Osteoblast (primary cell): Measurements from ENCODE around the gene SPATC1L. TPM values are rescaled to one million over a fixed set of nuclear protein-coding genes. Genes with fewer than 3 reads are reported as not detected.

ENCODE experiments used
- DNase-seq: peaks from one replicate; pipeline ENCODE4 v3.0.0; 2011; ENCODE audit warnings: low spot score, mixed read lengths; ENCODE audit not compliant: insufficient read length; ENCODE audit errors: missing footprints
- H2AFZ ChIP-seq: 2 replicates; pipeline ENCODE4 v1.6.0; 2011; ENCODE audit warnings: mild to moderate bottlenecking, low read length
- H3K27ac ChIP-seq: 2 replicates; pipeline ENCODE4 v1.5.1; 2011; ENCODE audit warnings: mild to moderate bottlenecking, low read depth, low read length, moderate library complexity
- H3K27me3 ChIP-seq: 2 replicates; pipeline ENCODE4 v1.6.0; 2012; ENCODE audit warnings: mild to moderate bottlenecking, control low read depth, inconsistent platforms, low read length, moderate library complexity; ENCODE audit not compliant: insufficient read depth
- H3K36me3 ChIP-seq: 2 replicates; pipeline ENCODE4 v1.5.1; 2011; ENCODE audit warnings: mild to moderate bottlenecking, low read length, control low read depth, moderate library complexity; ENCODE audit not compliant: insufficient read depth
- H3K4me1 ChIP-seq: 2 replicates; pipeline ENCODE4 v1.5.1; 2011; ENCODE audit warnings: mild to moderate bottlenecking, low read length, control low read depth, moderate library complexity; ENCODE audit not compliant: insufficient read depth
- H3K4me2 ChIP-seq: 2 replicates; pipeline ENCODE4 v1.6.0; 2011; ENCODE audit warnings: mild to moderate bottlenecking, low read length; ENCODE audit not compliant: insufficient read depth
- H3K4me3 ChIP-seq: fragments of 200-600 bp; sonication (generic); 3 replicates; pipeline ENCODE4 v1.5.1; 2012; ENCODE audit warnings: mild to moderate bottlenecking, low read length, inconsistent platforms; ENCODE audit not compliant: insufficient read depth
- H3K79me2 ChIP-seq: 2 replicates; pipeline ENCODE4 v1.6.0; 2012; ENCODE audit warnings: mild to moderate bottlenecking, low read length, control low read depth, inconsistent platforms; ENCODE audit not compliant: insufficient read depth
- H3K9me3 ChIP-seq: 2 replicates; pipeline ENCODE4 v1.5.1; 2011; ENCODE audit warnings: low read depth, low read length, control low read depth
- H4K20me1 ChIP-seq: 2 replicates; pipeline ENCODE4 v1.6.0; 2012; ENCODE audit warnings: mild to moderate bottlenecking, low read length, control low read depth; ENCODE audit not compliant: insufficient read depth
- total RNA-seq: library from RNA; depleted of rRNA; stranded (reverse); fragments of >200 nt; gene quantifications from 2 replicates; pipeline ENCODE4 v1.2.3, GENCODE V29; 2012
- TF ChIP-seq, protein P1 (sequence below): IDR thresholded peaks from 2 replicates; pipeline ENCODE4 v1.5.1; 2011; ENCODE audit warnings: mild to moderate bottlenecking, low read depth, low read length, moderate library complexity; ENCODE audit errors: extremely low read depth

The SPATC1L gene
- total RNA-seq, 1 donor: 6.9 TPM

DNA sequence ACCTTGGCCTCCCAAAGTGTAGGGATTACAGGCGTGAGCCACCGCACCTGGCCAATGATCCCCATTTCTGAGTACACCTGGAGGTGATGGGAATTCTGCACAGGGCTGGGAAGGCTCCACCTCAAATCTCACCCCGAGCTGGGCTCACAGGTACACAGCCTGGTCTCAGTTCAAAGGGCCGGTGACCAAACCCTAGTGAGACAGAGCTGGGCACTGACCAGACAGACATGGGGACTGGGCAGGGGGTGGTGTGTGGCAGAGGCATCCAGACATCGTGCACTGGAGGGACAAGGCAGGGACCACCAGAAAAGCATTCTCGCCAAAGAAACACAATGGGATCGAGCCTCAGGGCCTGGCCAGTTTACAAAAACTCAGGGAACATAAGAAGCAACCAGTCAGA, 27.1 kb upstream of the SPATC1L start:
- Histone ChIP-seq H3K9me3 (no peaks in the 10 kb centered on the region), H3K27ac (no peak overlapping the region), H3K27me3 (no peaks in the 10 kb centered on the region), H3K79me2 (no peaks in the 10 kb centered on the region), H4K20me1 (no peaks in the 10 kb centered on the region), H3K4me3 (no peak overlapping the region), H2AFZ (no peak overlapping the region), H3K36me3 (no peaks in the 10 kb centered on the region), H3K4me1 (no peaks in the 10 kb centered on the region), H3K4me2 (no peak overlapping the region)
- DNase-seq: no peak
- TF ChIP-seq, protein P1, sequence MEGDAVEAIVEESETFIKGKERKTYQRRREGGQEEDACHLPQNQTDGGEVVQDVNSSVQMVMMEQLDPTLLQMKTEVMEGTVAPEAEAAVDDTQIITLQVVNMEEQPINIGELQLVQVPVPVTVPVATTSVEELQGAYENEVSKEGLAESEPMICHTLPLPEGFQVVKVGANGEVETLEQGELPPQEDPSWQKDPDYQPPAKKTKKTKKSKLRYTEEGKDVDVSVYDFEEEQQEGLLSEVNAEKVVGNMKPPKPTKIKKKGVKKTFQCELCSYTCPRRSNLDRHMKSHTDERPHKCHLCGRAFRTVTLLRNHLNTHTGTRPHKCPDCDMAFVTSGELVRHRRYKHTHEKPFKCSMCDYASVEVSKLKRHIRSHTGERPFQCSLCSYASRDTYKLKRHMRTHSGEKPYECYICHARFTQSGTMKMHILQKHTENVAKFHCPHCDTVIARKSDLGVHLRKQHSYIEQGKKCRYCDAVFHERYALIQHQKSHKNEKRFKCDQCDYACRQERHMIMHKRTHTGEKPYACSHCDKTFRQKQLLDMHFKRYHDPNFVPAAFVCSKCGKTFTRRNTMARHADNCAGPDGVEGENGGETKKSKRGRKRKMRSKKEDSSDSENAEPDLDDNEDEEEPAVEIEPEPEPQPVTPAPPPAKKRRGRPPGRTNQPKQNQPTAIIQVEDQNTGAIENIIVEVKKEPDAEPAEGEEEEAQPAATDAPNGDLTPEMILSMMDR: no peak

DNA sequence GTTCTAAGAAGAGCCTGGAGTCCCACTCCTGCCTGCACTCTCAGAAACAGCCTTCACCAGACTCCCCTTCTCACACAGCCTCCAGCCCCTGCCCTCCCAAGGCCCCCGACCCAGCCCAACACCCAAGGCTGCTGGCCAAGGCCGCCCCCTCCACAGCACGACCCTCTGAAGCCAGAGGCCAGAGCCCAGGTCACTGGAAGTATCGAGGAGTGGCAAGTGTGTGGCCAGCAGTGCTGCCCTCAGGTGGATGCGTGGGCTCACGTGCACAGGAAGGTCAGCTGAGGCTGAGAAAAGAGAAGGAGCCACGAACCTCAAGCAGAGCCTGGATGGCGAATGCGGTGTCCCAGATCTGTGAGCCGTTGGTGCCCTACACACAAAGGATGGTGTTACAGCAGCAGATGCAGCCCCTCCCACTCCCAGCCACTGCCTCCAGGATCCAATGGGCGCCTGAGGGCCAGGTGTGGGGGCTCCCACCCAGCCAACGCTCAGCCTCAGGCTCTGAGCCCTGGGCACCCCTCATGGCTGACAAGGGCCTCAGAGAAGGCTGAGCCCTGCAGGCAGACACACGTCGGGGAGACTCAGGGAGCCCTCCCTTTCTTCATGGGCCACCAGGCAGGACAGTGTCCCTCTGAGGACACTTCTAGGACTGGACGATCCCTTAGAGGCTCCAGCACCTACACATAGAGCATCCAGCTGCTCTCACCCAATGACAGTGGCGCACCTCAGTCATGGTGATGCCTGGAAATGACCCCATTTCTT, 26.3 kb upstream of the SPATC1L start:
- Histone ChIP-seq H3K4me3 (no peak overlapping the region), H2AFZ (no peak overlapping the region), H3K36me3 (peaks cover under 1% of the 10 kb centered on the region), H3K4me2 (no peak overlapping the region), H4K20me1 (no peaks in the 10 kb centered on the region), H3K27me3 (no peaks in the 10 kb centered on the region), H3K9me3 (no peaks in the 10 kb centered on the region), H3K79me2 (no peaks in the 10 kb centered on the region), H3K4me1 (no peaks in the 10 kb centered on the region), H3K27ac (no peak overlapping the region)
- TF ChIP-seq, protein P1: no peak
- DNase-seq: no peak

DNA sequence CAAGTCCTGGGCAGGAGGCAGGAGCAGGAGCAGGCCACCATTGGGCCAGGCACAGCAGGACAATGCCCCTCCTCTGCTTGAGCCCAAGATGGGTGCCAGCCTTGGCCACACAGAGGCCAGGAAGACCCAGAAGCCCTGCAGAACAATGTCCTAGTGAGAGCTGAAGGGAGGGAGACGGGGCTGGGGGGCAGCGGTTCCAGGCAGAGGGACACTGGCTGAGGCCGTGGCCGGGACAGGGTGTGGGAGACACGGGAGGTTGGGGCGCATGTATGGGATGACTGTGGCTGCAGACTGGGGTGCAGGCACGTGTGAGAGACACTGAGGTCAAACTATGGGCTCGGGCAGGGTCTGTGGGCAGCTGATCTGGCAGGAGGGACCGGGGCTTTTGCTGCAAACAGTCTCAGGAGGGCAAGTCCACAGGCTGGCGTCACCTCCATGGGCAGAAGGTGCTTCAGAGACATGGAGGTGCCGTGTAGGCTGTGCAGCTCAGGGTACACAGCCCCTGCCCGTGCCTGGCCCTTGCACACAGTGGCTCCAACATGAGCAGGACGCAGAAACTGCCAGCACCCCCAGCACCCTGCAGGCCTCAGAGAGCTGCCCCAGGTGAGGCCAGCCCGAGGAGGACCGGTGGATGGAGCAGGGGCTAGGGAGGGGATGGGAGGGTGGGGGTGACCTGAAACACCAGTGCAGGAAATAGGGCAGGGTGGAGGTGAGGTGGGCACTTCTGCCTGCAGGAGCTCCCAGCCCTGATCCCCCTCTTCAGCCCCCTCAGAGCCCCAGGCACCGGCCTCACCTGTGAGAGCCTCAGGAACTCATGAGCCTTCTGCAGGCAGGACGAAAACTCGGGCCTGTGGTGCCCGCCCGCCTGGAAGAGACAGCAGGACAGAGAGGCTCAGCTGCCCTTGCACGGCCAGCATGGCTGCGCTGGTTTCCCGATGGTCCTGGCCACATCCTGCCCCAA, 24.8 kb upstream of the SPATC1L start:
- Histone ChIP-seq H2AFZ (no peak overlapping the region), H3K27ac (no peak overlapping the region), H4K20me1 (no peaks in the 10 kb centered on the region), H3K79me2 (no peaks in the 10 kb centered on the region), H3K9me3 (no peaks in the 10 kb centered on the region), H3K36me3 (peaks cover 8% of the 10 kb centered on the region), H3K4me2 (no peak overlapping the region), H3K4me3 (no peak overlapping the region), H3K27me3 (no peaks in the 10 kb centered on the region), H3K4me1 (no peaks in the 10 kb centered on the region)
- no peak for DNase-seq
- TF ChIP-seq, protein P1: no peak
